Pancreas (tissue), 10 donors: Measurements from ENCODE around the gene TOP1. TPM values are rescaled to one million over a fixed set of nuclear protein-coding genes. Genes with fewer than 3 reads are reported as not detected.
A peak's percentile ranks its signal among the peaks of the same experiment; 100 is the strongest.

Experiments
- ATAC-seq, 4 donors: fragments of 200-7000 bp; cut with Tn5 transposase; one replicate each; pipeline versions ENCODE4 v1.8.0 to v1.9.1; 2020; ENCODE audit warnings: mild to moderate bottlenecking in 4 of 4, moderate library complexity in 4 of 4
- DNase-seq, 6 donors: peaks; one replicate each; pipeline ENCODE4 v3.0.0-alpha.2; 2020
- FAIRE-seq: peaks from 2 replicates; lab custom pipeline; 2012; peaks lifted over from hg19 to GRCh38; lab: Jason Lieb, UNC
- H3K27ac ChIP-seq, 4 donors: fragments of 200-600 bp; sonication (generic); 1 replicate in 3 of 4; 2 replicates in 1 of 4; pipeline versions ENCODE4 v1.5.0 to v1.8.0; 2020
- H3K27me3 ChIP-seq, 4 donors: fragments of 200-600 bp; one replicate each; pipeline ENCODE4 v1.8.0; 2021
- H3K36me3 ChIP-seq, 3 donors: fragments of 200-600 bp; sonication (generic) in 1 of 3; one replicate each; pipeline versions ENCODE4 v1.5.0 to v1.8.0; 2020 to 2021
- H3K4me1 ChIP-seq, 3 donors: fragments of 200-600 bp; one replicate each; pipeline ENCODE4 v1.8.0; 2021
- H3K4me3 ChIP-seq, 4 donors: fragments of 200-600 bp; sonication (generic) in 2 of 4; one replicate each; pipeline versions ENCODE4 v1.5.0 to v1.8.0; 2020 to 2021
- H3K9me3 ChIP-seq, 4 donors: fragments of 200-600 bp; one replicate each; pipeline ENCODE4 v1.8.0; 2021
- WGBS, 2 donors: extraction: QIAGEN DNeasy Blood & Tissue Kit; methylation state at CpG; one replicate each; pipeline ENCODE4 v1.1.7; 2013; 5-methylcytosine and 5-hydroxymethylcytosine counted together
- intact Hi-C, 3 donors: fragments of 100-400 bp; cut with DNase I; formaldehyde crosslinking; loops; one replicate each; pipeline versions ENCODE4 v1.11.1 to v1.14.2; 2022
- polyA plus RNA-seq, 2 donors: library from polyadenylated mRNA; stranded (reverse); fragments of 200-250 nt; gene quantifications; one replicate each; pipeline ENCODE4 v1.2.3, GENCODE V29; 2013
- total RNA-seq, 6 donors: library from RNA; stranded (reverse); fragmentation: NEBNext Ultra II Directional in 4 of 6; extraction: Animal tissue kit (Norgen Biotek cat#: 25700) in 4 of 6; gene quantifications; one replicate each; pipeline versions ENCODE4 v1.2.1 to v1.2.4, GENCODE V29; 2021 to 2023
- TF ChIP-seq, protein P1 (sequence below), 4 donors: fragments of 200-600 bp; sonication (generic) in 3 of 4; IDR thresholded peaks; one replicate each; pipeline versions ENCODE4 v1.5.0 to v1.8.0; 2021; ENCODE audit warnings: antibody characterized with exemption in 4 of 4
- donor health status: healthy with polysubstance abuse.
- donor health status: DM: no; HTN: no; CAD: no; lungs with moderate emphysema.
- donor health status: DM: no; HTN: no; CAD: no.
- donor health status: control.
- donor health status: control.
- donor health status: Bipolar disorder and iron deficiency.
- donor health status: DM: yes; HTN: yes; CAD: no.
- donor health status: DM: no; HTN: no; CAD: no.
- donor health status: DM: no; HTN: no; CAD: no.
- donor health status: DM: yes; HTN: yes; CAD: no.

Gene TOP1
- total and polyA plus RNA-seq, 8 donors: 9.6 to 25.6 (median 16.2) TPM

DNA sequence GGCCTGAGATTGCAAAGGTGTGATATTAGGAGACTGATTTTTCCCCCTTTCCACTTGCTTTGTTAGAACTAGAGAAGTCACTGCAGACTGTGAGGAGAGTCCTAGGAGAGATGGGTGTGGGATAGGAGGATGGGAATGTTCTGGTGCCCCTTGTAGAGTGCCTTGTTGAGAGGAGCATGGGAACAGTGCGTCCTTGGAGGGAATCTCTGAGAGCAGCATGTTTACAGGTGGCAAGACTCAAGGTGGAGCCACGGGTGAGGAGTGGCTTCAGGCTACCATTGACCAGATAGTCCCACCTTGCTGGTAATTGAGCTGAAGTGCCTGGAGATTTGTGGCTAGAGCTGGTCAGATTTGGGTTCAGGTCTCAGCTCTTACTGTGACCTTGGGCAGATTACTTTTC is 114.7 kb downstream of the TOP1 start:
- no peak for ATAC-seq
- FAIRE-seq: no peak
- Histone ChIP-seq H3K27me3 (no peaks in the 10 kb centered on the region), H3K9me3 (no peaks in the 10 kb centered on the region), H3K36me3 (no peaks in the 10 kb centered on the region), H3K4me1 (peaks cover 0 to 3% (median 0%) of the 10 kb centered on the region in 3 donors), H3K4me3 (no peak overlapping the region), H3K27ac (no peak overlapping the region)
- TF ChIP-seq, protein P1, sequence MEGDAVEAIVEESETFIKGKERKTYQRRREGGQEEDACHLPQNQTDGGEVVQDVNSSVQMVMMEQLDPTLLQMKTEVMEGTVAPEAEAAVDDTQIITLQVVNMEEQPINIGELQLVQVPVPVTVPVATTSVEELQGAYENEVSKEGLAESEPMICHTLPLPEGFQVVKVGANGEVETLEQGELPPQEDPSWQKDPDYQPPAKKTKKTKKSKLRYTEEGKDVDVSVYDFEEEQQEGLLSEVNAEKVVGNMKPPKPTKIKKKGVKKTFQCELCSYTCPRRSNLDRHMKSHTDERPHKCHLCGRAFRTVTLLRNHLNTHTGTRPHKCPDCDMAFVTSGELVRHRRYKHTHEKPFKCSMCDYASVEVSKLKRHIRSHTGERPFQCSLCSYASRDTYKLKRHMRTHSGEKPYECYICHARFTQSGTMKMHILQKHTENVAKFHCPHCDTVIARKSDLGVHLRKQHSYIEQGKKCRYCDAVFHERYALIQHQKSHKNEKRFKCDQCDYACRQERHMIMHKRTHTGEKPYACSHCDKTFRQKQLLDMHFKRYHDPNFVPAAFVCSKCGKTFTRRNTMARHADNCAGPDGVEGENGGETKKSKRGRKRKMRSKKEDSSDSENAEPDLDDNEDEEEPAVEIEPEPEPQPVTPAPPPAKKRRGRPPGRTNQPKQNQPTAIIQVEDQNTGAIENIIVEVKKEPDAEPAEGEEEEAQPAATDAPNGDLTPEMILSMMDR (IDR thresholded peaks at IDR 0.05): no peak
- intact Hi-C loops: no loop called here
- no peak for DNase-seq
- 46 to 54% methylated on average over 2 of the region's 2 CpGs for WGBS, 2 donors

DNA sequence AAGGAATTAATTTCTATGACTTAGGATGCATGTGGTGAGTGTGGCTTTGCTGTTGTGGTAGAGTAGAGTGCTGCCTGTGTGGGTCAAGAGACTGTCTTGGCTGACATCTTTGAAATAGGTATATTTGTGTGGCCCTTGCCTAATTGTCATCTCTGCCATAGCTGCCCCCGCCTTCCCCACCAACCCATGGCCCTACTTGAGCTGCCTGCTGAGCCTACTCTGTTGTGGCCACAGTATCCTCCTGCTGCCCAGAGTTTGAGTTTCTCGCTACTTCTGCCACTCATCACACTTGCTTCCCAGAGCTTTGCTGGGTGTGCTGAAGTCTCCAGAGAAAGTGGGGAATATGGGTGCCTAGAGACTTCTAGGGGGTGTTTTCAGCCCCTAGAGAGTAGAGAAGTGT is 116.7 kb downstream of the TOP1 start:
- H3K27me3 ChIP-seq: no peaks in the 10 kb centered on the region
- WGBS, 2 donors: 98 to 100% methylated on average over 2 of the region's 2 CpGs
- H3K27ac ChIP-seq: no peak overlapping the region
- TF ChIP-seq, protein P1 (IDR thresholded peaks at IDR 0.05): no peak
- ATAC-seq (no peak), DNase-seq (no peak), FAIRE-seq (no peak)
- H3K36me3 ChIP-seq: no peaks in the 10 kb centered on the region
- no peaks in the 10 kb centered on the region for H3K4me1 ChIP-seq
- intact Hi-C loops: no loop called here
- no peak overlapping the region for H3K4me3 ChIP-seq
- no peaks in the 10 kb centered on the region for H3K9me3 ChIP-seq

DNA sequence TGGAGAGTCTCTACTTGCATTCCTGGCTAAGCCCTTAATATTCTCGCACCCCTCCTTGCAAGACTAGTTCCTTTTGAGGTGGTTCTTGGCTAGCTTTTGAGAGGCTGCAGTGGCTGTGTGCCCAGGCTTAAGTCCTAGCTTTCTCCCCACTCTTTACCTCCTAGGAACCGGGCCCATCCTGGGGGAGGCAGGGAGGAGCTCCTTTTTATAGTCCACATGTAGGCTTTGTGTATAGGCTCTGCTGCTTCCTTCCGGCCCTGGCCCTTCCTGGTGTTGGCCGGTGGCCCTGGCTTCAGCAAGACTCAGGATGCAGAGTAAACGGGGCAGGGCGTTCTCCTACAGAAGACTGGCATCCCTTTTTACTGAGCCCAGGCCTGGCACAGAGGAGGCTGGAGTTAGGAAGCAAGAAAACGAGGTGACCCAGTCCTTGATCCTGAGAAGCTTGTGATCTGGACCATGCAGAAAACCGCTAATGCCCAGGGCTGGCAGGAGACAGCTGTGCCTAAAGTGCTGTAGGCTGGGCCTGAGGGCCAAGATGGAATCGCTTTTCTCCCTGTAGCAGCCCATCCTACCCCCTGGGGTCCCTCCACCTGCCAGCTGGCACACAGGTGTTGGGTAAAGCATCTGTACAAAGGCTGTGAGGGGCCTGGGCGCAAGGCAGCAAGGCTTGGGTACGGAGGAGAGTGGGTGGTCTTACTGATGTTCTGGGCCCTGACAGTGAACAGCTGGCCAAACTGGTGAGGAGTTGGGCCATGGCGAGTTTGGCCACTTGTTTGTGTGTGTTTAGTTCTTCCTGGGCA is 117.4 kb downstream of the TOP1 start:
- Histone ChIP-seq H3K9me3 (no peaks in the 10 kb centered on the region), H3K36me3 (no peaks in the 10 kb centered on the region), H3K27me3 (no peaks in the 10 kb centered on the region), H3K27ac (no peak overlapping the region), H3K4me3 (no peak overlapping the region), H3K4me1 (no peaks in the 10 kb centered on the region)
- intact Hi-C loops: no loop called here
- WGBS, 2 donors: 83 to 87% methylated on average over 12 of the region's 12 CpGs
- DNase-seq: no peak
- no peak for FAIRE-seq
- ATAC-seq: no peak
- TF ChIP-seq, protein P1 (IDR thresholded peaks at IDR 0.05): no peak

DNA sequence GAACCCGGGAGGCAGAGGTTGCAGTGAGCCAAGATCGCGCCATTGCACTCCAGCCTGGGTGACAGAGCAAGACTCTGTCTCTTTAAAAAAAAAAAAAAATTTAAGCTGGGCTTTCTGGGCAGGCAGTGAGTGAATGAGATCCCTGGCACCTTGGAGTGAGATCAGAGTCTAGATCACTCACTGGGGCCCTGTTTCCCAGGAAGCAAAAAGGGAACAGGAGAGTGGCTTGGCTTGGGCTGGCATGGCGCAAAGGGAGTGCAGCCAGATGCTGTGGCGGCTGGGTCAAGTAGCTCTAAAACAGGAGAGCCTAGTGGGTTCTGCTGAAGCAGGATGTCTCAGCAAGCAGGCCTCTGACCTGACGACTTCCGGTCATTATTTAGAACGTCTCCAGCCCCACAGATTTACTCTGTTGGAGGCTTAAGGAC is 119.2 kb downstream of the TOP1 start:
- 82 to 83% methylated on average over 8 of the region's 8 CpGs for WGBS, 2 donors
- ATAC-seq (peak in 3 of 4 donors; percentile 46 to 63 (median 52)), FAIRE-seq (no peak), DNase-seq (peak in 3 of 6 donors; percentile 18 to 31 (median 20))
- Histone ChIP-seq H3K4me1 (no peaks in the 10 kb centered on the region), H3K36me3 (no peaks in the 10 kb centered on the region), H3K4me3 (no peak overlapping the region), H3K9me3 (no peaks in the 10 kb centered on the region), H3K27me3 (no peaks in the 10 kb centered on the region), H3K27ac (no peak overlapping the region)
- TF ChIP-seq, protein P1 (IDR thresholded peaks at IDR 0.05): no peak
- intact Hi-C loops: no loop called here

DNA sequence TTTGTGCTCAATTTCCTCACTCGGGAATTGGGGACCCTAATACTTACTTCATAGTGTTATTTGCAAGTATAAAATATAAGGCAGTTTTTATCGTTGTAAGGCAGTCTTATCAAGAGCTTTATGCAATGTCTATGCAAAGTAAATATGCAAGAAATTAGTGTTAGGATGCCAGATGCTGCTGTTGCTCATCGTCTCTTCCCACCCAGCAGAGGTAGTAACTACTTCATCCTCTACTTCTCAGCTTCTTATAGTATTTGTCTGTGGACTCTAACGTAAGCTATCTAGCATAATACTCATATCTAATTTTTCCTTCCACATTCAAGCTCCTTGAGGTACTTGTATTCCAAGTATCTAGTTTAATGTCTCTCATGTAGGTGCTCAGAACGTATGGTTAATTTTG is 120.3 kb downstream of the TOP1 start:
- H3K9me3 ChIP-seq: no peaks in the 10 kb centered on the region
- DNase-seq: no peak
- TF ChIP-seq, protein P1 (IDR thresholded peaks at IDR 0.05): no peak
- no peak for ATAC-seq
- no peaks in the 10 kb centered on the region for H3K27me3 ChIP-seq
- whole genome bisulfite sequencing, 2 donors: 76 to 78% methylated on average over 5 of the region's 5 CpGs
- H3K36me3 ChIP-seq: no peaks in the 10 kb centered on the region
- no peaks in the 10 kb centered on the region for H3K4me1 ChIP-seq
- H3K27ac ChIP-seq: no peak overlapping the region
- no peak overlapping the region for H3K4me3 ChIP-seq
- FAIRE-seq: no peak
- intact Hi-C loops: no loop called here
